Measurements from ENCODE around the gene IGSF11. TPM values are rescaled to one million over a fixed set of nuclear protein-coding genes. Genes with fewer than 3 reads are reported as not detected.

The IGSF11 gene
- total and polyA plus RNA-seq, 4 donors: 0.02 to 0.17 TPM; not detected in 2

DNA sequence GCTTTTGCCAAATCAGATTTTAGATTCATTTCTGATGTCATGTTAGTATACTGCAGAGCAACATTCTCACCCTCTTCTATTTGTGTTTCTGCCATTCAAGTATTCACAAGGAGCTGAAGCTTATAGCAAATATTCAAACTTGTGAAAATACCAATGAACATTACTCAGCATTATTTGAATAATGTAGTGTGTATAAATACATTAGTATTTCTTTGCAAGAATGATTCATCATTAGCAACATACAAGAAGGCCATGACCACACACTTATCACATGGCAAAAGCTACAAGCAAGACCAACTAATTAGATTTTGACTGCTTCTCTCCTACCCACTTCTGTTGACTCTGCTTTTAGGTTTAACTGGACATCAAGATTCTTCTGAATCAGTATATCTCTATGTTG lies 124.9 kb downstream of the IGSF11 start:
- no peak for DNase-seq (ENCODE audit: low spot score)
- Histone ChIP-seq H3K4me1 (ENCODE audit: control insufficient read depth in 4 of 4, insufficient read depth in 4 of 4, low read length in 3 of 4) (no peaks in the 10 kb centered on the region), H3K9ac (ENCODE audit: low read depth in 1 of 2, low read length in 2 of 2) (no peak overlapping the region), H3K9me3 (ENCODE audit: control insufficient read depth in 4 of 4, low read length in 3 of 4) (no peaks in the 10 kb centered on the region), H3K27me3 (ENCODE audit: control insufficient read depth in 4 of 4, insufficient read depth in 4 of 4, low read length in 3 of 4) (peaks cover 0 to 4% (median 1%) of the 10 kb centered on the region in 4 donors), H3K27ac (ENCODE audit: low read depth in 1 of 2, low read length in 2 of 2) (no peak overlapping the region), H3K4me3 (ENCODE audit: low read depth in 1 of 3, low read length in 3 of 3) (no peak overlapping the region), H3K36me3 (ENCODE audit: control insufficient read depth in 4 of 4, insufficient read depth in 3 of 4, low read depth in 1 of 4, low read length in 3 of 4) (no peaks in the 10 kb centered on the region)
- no peak for TF ChIP-seq RAD21 (IDR thresholded peaks at IDR 0.05)

GRCh38 chr3:118907909-118908308 lies 126.7 kb downstream of the IGSF11 start:
- Histone ChIP-seq H3K9me3 (ENCODE audit: control insufficient read depth in 4 of 4, low read length in 3 of 4) (no peaks in the 10 kb centered on the region), H3K27ac (ENCODE audit: low read depth in 1 of 2, low read length in 2 of 2) (no peak overlapping the region), H3K9ac (ENCODE audit: low read depth in 1 of 2, low read length in 2 of 2) (no peak overlapping the region), H3K27me3 (ENCODE audit: control insufficient read depth in 4 of 4, insufficient read depth in 4 of 4, low read length in 3 of 4) (peaks cover 0 to 4% (median 1%) of the 10 kb centered on the region in 4 donors), H3K4me3 (ENCODE audit: low read depth in 1 of 3, low read length in 3 of 3) (no peak overlapping the region), H3K36me3 (ENCODE audit: control insufficient read depth in 4 of 4, insufficient read depth in 3 of 4, low read depth in 1 of 4, low read length in 3 of 4) (no peaks in the 10 kb centered on the region), H3K4me1 (ENCODE audit: control insufficient read depth in 4 of 4, insufficient read depth in 4 of 4, low read length in 3 of 4) (no peaks in the 10 kb centered on the region)
- 71% methylated on average over 2 of the region's 2 CpGs for WGBS
- DNase-seq (ENCODE audit: low spot score): no peak
- TF ChIP-seq HNF4A (conservative IDR thresholded peaks at IDR 0.05) (no peak), NR2F2 (IDR thresholded peaks at IDR 0.05) (no peak), RAD21 (IDR thresholded peaks at IDR 0.05) (no peak), MAX (IDR thresholded peaks at IDR 0.05) (no peak), FOXA2 (IDR thresholded peaks at IDR 0.05) (no peak), FOXA1 (IDR thresholded peaks at IDR 0.05) (no peak), TAF1 (conservative IDR thresholded peaks at IDR 0.05) (no peak), EGR1 (IDR thresholded peaks at IDR 0.05; ENCODE audit: low read depth in 2 of 2) (no peak), GABPA (IDR thresholded peaks at IDR 0.05 in 1 of 2, conservative IDR thresholded peaks at IDR 0.05 in 1 of 2) (no peak), RXRA (IDR thresholded peaks at IDR 0.05) (no peak), SP1 (IDR thresholded peaks at IDR 0.05) (no peak), JUND (IDR thresholded peaks at IDR 0.05) (no peak)
- TF ChIP-seq, protein P1, sequence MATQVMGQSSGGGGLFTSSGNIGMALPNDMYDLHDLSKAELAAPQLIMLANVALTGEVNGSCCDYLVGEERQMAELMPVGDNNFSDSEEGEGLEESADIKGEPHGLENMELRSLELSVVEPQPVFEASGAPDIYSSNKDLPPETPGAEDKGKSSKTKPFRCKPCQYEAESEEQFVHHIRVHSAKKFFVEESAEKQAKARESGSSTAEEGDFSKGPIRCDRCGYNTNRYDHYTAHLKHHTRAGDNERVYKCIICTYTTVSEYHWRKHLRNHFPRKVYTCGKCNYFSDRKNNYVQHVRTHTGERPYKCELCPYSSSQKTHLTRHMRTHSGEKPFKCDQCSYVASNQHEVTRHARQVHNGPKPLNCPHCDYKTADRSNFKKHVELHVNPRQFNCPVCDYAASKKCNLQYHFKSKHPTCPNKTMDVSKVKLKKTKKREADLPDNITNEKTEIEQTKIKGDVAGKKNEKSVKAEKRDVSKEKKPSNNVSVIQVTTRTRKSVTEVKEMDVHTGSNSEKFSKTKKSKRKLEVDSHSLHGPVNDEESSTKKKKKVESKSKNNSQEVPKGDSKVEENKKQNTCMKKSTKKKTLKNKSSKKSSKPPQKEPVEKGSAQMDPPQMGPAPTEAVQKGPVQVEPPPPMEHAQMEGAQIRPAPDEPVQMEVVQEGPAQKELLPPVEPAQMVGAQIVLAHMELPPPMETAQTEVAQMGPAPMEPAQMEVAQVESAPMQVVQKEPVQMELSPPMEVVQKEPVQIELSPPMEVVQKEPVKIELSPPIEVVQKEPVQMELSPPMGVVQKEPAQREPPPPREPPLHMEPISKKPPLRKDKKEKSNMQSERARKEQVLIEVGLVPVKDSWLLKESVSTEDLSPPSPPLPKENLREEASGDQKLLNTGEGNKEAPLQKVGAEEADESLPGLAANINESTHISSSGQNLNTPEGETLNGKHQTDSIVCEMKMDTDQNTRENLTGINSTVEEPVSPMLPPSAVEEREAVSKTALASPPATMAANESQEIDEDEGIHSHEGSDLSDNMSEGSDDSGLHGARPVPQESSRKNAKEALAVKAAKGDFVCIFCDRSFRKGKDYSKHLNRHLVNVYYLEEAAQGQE (IDR thresholded peaks at IDR 0.05): no peak

DNA sequence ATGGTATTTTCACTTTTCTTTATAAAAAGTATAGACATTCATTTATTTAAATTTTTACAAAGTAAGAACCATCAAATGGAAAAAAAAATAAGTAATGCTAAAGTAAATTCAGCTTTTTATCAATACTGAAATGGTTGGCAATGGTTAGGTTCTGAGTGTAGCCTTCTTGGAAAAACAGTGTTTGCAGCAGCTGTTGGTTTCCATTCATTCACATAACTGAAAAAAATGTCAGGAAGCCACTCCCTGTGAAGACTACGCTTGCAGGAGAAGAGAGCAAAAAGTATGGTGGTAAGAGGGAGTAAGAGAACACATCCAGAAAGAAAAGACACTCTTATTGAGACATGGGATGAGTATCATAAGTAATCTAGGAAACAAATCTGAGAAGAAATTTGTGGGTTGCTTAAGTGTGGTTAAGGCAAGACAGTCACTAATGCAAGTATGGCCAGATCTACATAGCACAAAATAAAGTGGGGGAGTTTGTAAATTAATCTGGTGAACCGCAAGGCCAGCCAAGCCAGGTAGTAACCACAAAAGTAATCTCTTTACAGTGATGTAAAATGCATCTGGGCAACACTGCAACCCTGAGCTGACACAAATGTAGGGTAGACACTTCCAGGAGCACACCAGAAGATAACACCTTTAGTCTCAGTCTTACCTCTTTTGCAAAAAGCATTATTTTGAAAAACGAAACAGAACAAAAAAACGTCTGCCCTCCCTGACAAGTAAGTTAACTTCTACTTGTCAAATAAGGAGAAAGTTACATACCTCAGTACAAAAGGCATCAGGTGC lies 133.7 kb downstream of the IGSF11 start:
- peaks cover 0 to 5% (median 0%) of the 10 kb centered on the region in 4 donors for H3K27me3 ChIP-seq (ENCODE audit: control insufficient read depth in 4 of 4, insufficient read depth in 4 of 4, low read length in 3 of 4)
- no peak overlapping the region for H3K9ac ChIP-seq (ENCODE audit: low read depth in 1 of 2, low read length in 2 of 2)
- no peaks in the 10 kb centered on the region for H3K4me1 ChIP-seq (ENCODE audit: control insufficient read depth in 4 of 4, insufficient read depth in 4 of 4, low read length in 3 of 4)
- H3K9me3 ChIP-seq (ENCODE audit: control insufficient read depth in 4 of 4, low read length in 3 of 4): no peaks in the 10 kb centered on the region
- WGBS: 56% methylated on average over 4 of the region's 4 CpGs
- no peak overlapping the region for H3K4me3 ChIP-seq (ENCODE audit: low read depth in 1 of 3, low read length in 3 of 3)
- no peak overlapping the region for H3K27ac ChIP-seq (ENCODE audit: low read depth in 1 of 2, low read length in 2 of 2)
- DNase-seq (ENCODE audit: low spot score): no peak
- no peaks in the 10 kb centered on the region for H3K36me3 ChIP-seq (ENCODE audit: control insufficient read depth in 4 of 4, insufficient read depth in 3 of 4, low read depth in 1 of 4, low read length in 3 of 4)
- no peak for TF ChIP-seq SP1 (IDR thresholded peaks at IDR 0.05)
- no peak for TF ChIP-seq TAF1 (conservative IDR thresholded peaks at IDR 0.05)
- no peak for TF ChIP-seq YY1 (IDR thresholded peaks at IDR 0.05)
- no peak for TF ChIP-seq RXRA (IDR thresholded peaks at IDR 0.05)
- TF ChIP-seq, protein P2, sequence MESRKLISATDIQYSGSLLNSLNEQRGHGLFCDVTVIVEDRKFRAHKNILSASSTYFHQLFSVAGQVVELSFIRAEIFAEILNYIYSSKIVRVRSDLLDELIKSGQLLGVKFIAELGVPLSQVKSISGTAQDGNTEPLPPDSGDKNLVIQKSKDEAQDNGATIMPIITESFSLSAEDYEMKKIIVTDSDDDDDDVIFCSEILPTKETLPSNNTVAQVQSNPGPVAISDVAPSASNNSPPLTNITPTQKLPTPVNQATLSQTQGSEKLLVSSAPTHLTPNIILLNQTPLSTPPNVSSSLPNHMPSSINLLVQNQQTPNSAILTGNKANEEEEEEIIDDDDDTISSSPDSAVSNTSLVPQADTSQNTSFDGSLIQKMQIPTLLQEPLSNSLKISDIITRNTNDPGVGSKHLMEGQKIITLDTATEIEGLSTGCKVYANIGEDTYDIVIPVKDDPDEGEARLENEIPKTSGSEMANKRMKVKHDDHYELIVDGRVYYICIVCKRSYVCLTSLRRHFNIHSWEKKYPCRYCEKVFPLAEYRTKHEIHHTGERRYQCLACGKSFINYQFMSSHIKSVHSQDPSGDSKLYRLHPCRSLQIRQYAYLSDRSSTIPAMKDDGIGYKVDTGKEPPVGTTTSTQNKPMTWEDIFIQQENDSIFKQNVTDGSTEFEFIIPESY (IDR thresholded peaks at IDR 0.05): no peak
- TF ChIP-seq, protein P3, sequence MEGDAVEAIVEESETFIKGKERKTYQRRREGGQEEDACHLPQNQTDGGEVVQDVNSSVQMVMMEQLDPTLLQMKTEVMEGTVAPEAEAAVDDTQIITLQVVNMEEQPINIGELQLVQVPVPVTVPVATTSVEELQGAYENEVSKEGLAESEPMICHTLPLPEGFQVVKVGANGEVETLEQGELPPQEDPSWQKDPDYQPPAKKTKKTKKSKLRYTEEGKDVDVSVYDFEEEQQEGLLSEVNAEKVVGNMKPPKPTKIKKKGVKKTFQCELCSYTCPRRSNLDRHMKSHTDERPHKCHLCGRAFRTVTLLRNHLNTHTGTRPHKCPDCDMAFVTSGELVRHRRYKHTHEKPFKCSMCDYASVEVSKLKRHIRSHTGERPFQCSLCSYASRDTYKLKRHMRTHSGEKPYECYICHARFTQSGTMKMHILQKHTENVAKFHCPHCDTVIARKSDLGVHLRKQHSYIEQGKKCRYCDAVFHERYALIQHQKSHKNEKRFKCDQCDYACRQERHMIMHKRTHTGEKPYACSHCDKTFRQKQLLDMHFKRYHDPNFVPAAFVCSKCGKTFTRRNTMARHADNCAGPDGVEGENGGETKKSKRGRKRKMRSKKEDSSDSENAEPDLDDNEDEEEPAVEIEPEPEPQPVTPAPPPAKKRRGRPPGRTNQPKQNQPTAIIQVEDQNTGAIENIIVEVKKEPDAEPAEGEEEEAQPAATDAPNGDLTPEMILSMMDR (IDR thresholded peaks at IDR 0.05; ENCODE audit: low read depth, low read length, missing input control): no peak
- no peak for TF ChIP-seq GABPA (IDR thresholded peaks at IDR 0.05 in 1 of 2, conservative IDR thresholded peaks at IDR 0.05 in 1 of 2)
- no peak for TF ChIP-seq MAX (IDR thresholded peaks at IDR 0.05)
- TF ChIP-seq FOXA1 (IDR thresholded peaks at IDR 0.05): no peak
- TF ChIP-seq JUND (IDR thresholded peaks at IDR 0.05): no peak
- no peak for TF ChIP-seq RAD21 (IDR thresholded peaks at IDR 0.05)
- TF ChIP-seq FOXA2 (IDR thresholded peaks at IDR 0.05): no peak
- no peak for TF ChIP-seq HNF4G (IDR thresholded peaks at IDR 0.05)
- TF ChIP-seq EGR1 (IDR thresholded peaks at IDR 0.05; ENCODE audit: low read depth in 2 of 2): no peak
- TF ChIP-seq HNF4A (conservative IDR thresholded peaks at IDR 0.05): no peak
- TF ChIP-seq ATF3 (IDR thresholded peaks at IDR 0.05): no peak
